GM23248 (cell line): ENCODE results near the gene INPP5D. TPM values are rescaled to one million over a fixed set of nuclear protein-coding genes. Genes with fewer than 3 reads are reported as not detected.

ENCODE experiments used
- DNase-seq: peaks from one replicate; pipeline ENCODE4 v3.0.0-alpha.2; 2015
- H2AFZ ChIP-seq: fragments of 200-600 bp; sonication (generic); 2 replicates; pipeline ENCODE4 v1.6.1; 2016; ENCODE audit warnings: antibody characterized with exemption
- H3F3A ChIP-seq: fragments of 200-600 bp; sonication (generic); 2 replicates; pipeline ENCODE4 v1.6.1; 2016; ENCODE audit warnings: mild to moderate bottlenecking, antibody characterized with exemption, mixed run types; ENCODE audit not compliant: insufficient read depth
- H3K27ac ChIP-seq: fragments of 200-600 bp; sonication (generic); 2 replicates; pipeline ENCODE4 v1.5.1; 2016; ENCODE audit warnings: mild to moderate bottlenecking
- H3K27me3 ChIP-seq: fragments of 200-600 bp; sonication (generic); replicated peaks from 2 replicates; pipeline ENCODE4 v1.6.1; 2016; ENCODE audit warnings: mild to moderate bottlenecking; ENCODE audit not compliant: insufficient read depth
- H3K36me3 ChIP-seq: fragments of 200-600 bp; sonication (generic); 2 replicates; pipeline ENCODE4 v1.6.1; 2016; ENCODE audit warnings: low read depth, mild to moderate bottlenecking
- H3K4me1 ChIP-seq: fragments of 200-600 bp; sonication (generic); 2 replicates; pipeline ENCODE4 v1.6.1; 2016; ENCODE audit warnings: mild to moderate bottlenecking; ENCODE audit not compliant: insufficient read depth
- H3K4me2 ChIP-seq: fragments of 200-600 bp; sonication (generic); one replicate; pipeline ENCODE4 v1.6.1; 2016; ENCODE audit warnings: mild to moderate bottlenecking; ENCODE audit not compliant: unreplicated experiment
- H3K4me3 ChIP-seq: fragments of 200-600 bp; sonication (generic); 2 replicates; pipeline ENCODE4 v1.5.1; 2016; ENCODE audit warnings: mild to moderate bottlenecking
- H3K79me2 ChIP-seq: fragments of 200-600 bp; sonication (generic); 2 replicates; pipeline ENCODE4 v1.6.1; 2016; ENCODE audit warnings: mild to moderate bottlenecking; ENCODE audit not compliant: insufficient read depth
- H3K9ac ChIP-seq: fragments of 200-600 bp; sonication (generic); 2 replicates; pipeline ENCODE4 v1.6.1; 2016; ENCODE audit warnings: mild to moderate bottlenecking
- H3K9me2 ChIP-seq: fragments of 200-600 bp; sonication (generic); 2 replicates; pipeline ENCODE4 v1.6.1; 2016; ENCODE audit warnings: mixed run types, mild to moderate bottlenecking, moderate library complexity; ENCODE audit not compliant: insufficient read depth
- H3K9me3 ChIP-seq: fragments of 200-600 bp; sonication (generic); one replicate; pipeline ENCODE4 v1.6.1; 2017; ENCODE audit warnings: low read depth
- H4K20me1 ChIP-seq: fragments of 200-600 bp; sonication (generic); 2 replicates; pipeline ENCODE4 v1.6.0; 2016; ENCODE audit not compliant: insufficient read depth
- EZH2 ChIP-seq: fragments of 200-600 bp; sonication (generic); IDR thresholded peaks from 2 replicates; pipeline ENCODE4 v1.6.1; 2018; ENCODE audit warnings: antibody characterized with exemption, mild to moderate bottlenecking; ENCODE audit not compliant: insufficient read depth, poor library complexity, severe bottlenecking
- EZH2phosphoT487 ChIP-seq: fragments of 200-600 bp; sonication (generic); IDR thresholded peaks from 2 replicates; pipeline ENCODE4 v1.6.1; 2018; ENCODE audit warnings: antibody characterized with exemption, moderate library complexity, mild to moderate bottlenecking, low read depth; ENCODE audit not compliant: insufficient read depth
- WGBS, 2 experiments: methylation state at CpG; one replicate each; pipeline ENCODE4 v1.1.6; 2015 to 2017; ENCODE audit warnings: low lambda C conversion rate in 2 of 2, low coverage in 1 of 2; ENCODE audit errors: missing lambda C conversion rate in 2 of 2; 5-methylcytosine and 5-hydroxymethylcytosine counted together
- in situ Hi-C: fragments of 300-500 bp; cut with MboI; formaldehyde crosslinking; loops from 2 replicates; pipeline ENCODE4 v1.15.0; 2020
- polyA plus RNA-seq: library from polyadenylated mRNA; unstranded; fragments of >200 nt; fragmentation: Nextera tagmentation; extraction: Ambion mirVana; gene quantifications from 2 replicates; pipeline ENCODE4 v1.2.1, GENCODE V29; 2016
- total RNA-seq: library from RNA; depleted of rRNA; stranded (reverse); fragments of >200 nt; shearing (Covaris generic); gene quantifications from 2 replicates; pipeline ENCODE4 v1.2.3, GENCODE V29; 2014

INPP5D gene
- total and polyA plus RNA-seq, 2 experiments from 2014 or later: 0.23 TPM; not detected in 1

DNA sequence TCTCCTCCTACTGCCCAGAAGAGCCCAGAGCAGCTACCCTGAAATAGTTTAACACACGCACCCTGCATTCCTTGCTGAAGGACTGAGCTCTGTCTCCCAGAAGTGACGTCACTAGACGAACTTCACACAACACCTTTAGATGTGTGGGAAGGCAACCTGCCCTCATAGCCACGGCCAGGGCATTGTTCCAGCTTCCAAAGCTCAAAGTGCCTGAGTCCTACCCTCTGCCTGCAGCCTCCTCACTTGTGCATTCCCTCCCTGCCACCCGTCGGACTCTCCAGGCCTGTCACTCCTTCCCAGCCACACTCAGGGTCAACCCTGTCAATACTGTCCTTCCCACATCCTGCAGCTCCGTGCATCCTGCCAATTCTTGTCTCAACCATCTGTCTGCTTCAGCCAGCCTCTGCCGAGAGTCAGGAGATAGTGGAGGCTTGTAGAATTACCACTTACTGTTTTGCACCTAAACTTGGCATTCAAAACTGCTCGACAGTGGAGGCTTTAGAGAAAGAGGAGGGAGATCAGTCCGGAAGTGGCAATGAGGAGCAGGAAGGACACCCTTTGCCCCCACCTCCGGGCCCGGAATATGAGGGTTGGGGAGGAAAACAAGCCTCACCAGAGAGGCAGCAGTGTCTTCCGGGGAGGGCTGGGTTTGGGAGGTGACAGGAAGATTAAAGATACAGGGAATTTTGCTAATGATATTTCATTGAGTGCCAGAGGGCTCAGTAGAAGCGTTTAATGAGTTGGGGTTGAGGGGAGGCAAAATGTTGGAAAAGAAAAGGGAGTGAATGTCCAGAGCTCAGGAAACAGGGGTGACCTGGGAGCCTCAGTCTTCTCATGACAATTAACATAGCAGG lies 119.1 kb downstream of the INPP5D start:
- H3K79me2 ChIP-seq: no peaks in the 10 kb centered on the region
- no peaks in the 10 kb centered on the region for H3K36me3 ChIP-seq
- no peaks in the 10 kb centered on the region for H3K9me2 ChIP-seq
- peaks cover 9% of the 10 kb centered on the region for H3K27me3 ChIP-seq
- no peak overlapping the region for H3K27ac ChIP-seq
- WGBS, 2 experiments: 33 to 42% methylated on average over 14 of the region's 14 CpGs
- TF ChIP-seq EZH2 (no peak), EZH2phosphoT487 (no peak)
- in situ Hi-C loops: no loop called here
- H2AFZ ChIP-seq: no peak overlapping the region
- DNase-seq: no peak
- no peaks in the 10 kb centered on the region for H3F3A ChIP-seq
- H4K20me1 ChIP-seq: no peaks in the 10 kb centered on the region
- H3K4me2 ChIP-seq: no peak overlapping the region
- no peaks in the 10 kb centered on the region for H3K9me3 ChIP-seq
- no peaks in the 10 kb centered on the region for H3K4me1 ChIP-seq
- H3K4me3 ChIP-seq: no peak overlapping the region
- H3K9ac ChIP-seq: no peak overlapping the region

DNA sequence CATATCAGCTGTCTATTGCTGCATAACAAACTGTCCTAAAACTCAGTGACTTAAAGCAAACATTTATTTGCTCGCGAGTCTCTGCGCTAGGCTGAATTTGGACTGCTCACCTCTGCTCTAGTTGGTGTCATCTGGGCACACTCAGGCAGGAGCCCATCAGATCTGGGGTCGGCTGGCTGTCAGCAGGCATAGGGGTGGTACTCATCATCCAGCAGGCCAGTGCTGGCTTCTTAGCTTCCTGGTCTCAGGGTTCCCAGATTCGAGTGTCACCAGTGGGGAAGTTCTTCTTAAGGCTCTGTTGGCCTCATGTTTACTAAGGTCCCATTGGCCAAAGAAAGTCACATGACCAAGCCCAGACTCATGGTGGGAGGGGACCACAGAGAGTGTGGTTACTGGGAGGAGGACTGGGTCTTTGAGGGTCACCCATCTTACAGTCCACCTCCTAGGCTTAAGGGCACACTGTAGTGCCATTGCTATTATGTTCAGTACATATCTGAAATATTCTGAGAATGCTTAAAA lies 119.8 kb downstream of the INPP5D start:
- no peak for DNase-seq
- H4K20me1 ChIP-seq: no peaks in the 10 kb centered on the region
- no peaks in the 10 kb centered on the region for H3K9me2 ChIP-seq
- H3K36me3 ChIP-seq: no peaks in the 10 kb centered on the region
- TF ChIP-seq EZH2: no peak
- TF ChIP-seq EZH2phosphoT487: no peak
- no peak overlapping the region for H3K27ac ChIP-seq
- WGBS, 2 experiments: 74 to 82% methylated on average over 5 of the region's 5 CpGs
- no peaks in the 10 kb centered on the region for H3K79me2 ChIP-seq
- no peak overlapping the region for H3K4me3 ChIP-seq
- peaks cover 12% of the 10 kb centered on the region for H3K27me3 ChIP-seq
- no peaks in the 10 kb centered on the region for H3F3A ChIP-seq
- no peaks in the 10 kb centered on the region for H3K4me1 ChIP-seq
- H3K9ac ChIP-seq: no peak overlapping the region
- in situ Hi-C loops: no loop called here
- H2AFZ ChIP-seq: no peak overlapping the region
- H3K9me3 ChIP-seq: no peaks in the 10 kb centered on the region
- H3K4me2 ChIP-seq: no peak overlapping the region

DNA sequence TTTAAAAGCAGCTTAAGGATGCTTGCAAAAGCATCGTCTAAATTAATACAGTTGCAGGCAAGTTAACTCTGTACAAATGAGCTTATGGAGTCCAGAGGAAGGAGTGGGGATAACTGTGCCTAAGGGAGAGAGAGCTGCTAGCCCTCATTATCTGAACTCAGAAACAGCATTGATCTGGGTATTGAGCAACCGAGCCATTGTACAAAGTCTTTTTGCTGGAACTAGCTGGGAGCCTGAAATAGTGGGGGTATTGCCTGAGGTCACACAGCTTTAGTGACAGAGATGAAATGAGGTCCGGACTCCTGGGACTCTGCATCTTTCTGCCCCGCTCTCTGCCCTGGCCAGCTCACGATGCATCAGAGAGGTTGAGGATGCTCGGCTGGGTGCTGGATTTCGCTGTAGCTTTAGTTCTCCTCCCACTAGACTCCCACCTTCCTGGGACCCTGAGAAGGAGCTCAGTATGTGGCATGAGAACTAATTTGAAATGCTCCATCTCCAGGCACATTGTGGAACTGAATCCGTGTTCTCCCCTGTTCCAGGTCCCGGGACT lies 123.8 kb downstream of the INPP5D start:
- Histone ChIP-seq H3K79me2 (no peaks in the 10 kb centered on the region), H3K9ac (no peak overlapping the region), H3K27me3 (peaks cover 12% of the 10 kb centered on the region), H3K9me3 (no peaks in the 10 kb centered on the region), H3F3A (no peaks in the 10 kb centered on the region), H3K4me3 (no peak overlapping the region), H2AFZ (no peak overlapping the region), H3K27ac (no peak overlapping the region), H4K20me1 (no peaks in the 10 kb centered on the region), H3K4me2 (no peak overlapping the region), H3K4me1 (no peaks in the 10 kb centered on the region), H3K36me3 (no peaks in the 10 kb centered on the region), H3K9me2 (no peaks in the 10 kb centered on the region)
- in situ Hi-C loops: no loop called here
- DNase-seq: no peak
- WGBS, 2 experiments: 65 to 69% methylated on average over 9 of the region's 9 CpGs
- no peak for TF ChIP-seq EZH2phosphoT487
- TF ChIP-seq EZH2: no peak

DNA sequence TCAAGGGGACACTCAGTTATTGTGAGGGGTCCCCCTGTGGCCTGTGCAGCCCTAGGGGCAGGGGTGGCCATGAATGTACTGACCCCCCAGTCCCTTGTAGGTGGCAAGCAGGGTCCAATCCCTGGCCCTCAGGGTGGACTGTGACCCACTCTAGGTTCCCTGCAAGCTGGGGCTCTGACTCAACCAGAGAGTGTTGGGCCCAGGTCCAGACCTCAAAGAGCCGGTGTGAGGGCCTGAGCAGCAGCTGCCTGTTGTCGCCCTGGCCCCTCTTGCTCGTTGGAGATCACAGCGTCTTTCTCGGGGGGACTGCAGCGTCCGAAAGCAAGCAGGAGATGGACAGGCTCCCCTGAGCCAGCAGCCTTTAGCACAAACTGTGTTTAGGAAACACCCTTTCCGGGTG lies 124.5 kb downstream of the INPP5D start:
- 54 to 57% methylated on average over 8 of the region's 8 CpGs for WGBS, 2 experiments
- Histone ChIP-seq H3K9me2 (no peaks in the 10 kb centered on the region), H2AFZ (no peak overlapping the region), H3K9me3 (no peaks in the 10 kb centered on the region), H3K27me3 (peaks cover 12% of the 10 kb centered on the region; the same call in 1 of the 2 replicates), H3K9ac (no peak overlapping the region), H3K4me3 (no peak overlapping the region), H3K36me3 (no peaks in the 10 kb centered on the region), H3K79me2 (no peaks in the 10 kb centered on the region), H3K4me2 (no peak overlapping the region), H3K4me1 (no peaks in the 10 kb centered on the region), H3F3A (no peaks in the 10 kb centered on the region), H3K27ac (no peak overlapping the region), H4K20me1 (no peaks in the 10 kb centered on the region)
- in situ Hi-C loops: no loop called here
- TF ChIP-seq EZH2 (no peak), EZH2phosphoT487 (no peak)
- DNase-seq: peak; percentile 18
